B cell (primary cell): Measurements from ENCODE around the gene CORO1C.

ENCODE experiments used
- EZH2 ChIP-seq: IDR thresholded peaks from 2 replicates; pipeline ENCODE4 v1.6.1; 2012; ENCODE audit warnings: borderline replicate concordance, low read depth, mild to moderate bottlenecking, moderate library complexity, low read length; ENCODE audit not compliant: insufficient read depth, poor library complexity, severe bottlenecking
- TF ChIP-seq, protein P1 (sequence below): fragments of 200-600 bp; IDR thresholded peaks from one replicate; pipeline ENCODE4 v1.8.0; 2022; ENCODE audit warnings: antibody characterized with exemption, mild to moderate bottlenecking

DNA sequence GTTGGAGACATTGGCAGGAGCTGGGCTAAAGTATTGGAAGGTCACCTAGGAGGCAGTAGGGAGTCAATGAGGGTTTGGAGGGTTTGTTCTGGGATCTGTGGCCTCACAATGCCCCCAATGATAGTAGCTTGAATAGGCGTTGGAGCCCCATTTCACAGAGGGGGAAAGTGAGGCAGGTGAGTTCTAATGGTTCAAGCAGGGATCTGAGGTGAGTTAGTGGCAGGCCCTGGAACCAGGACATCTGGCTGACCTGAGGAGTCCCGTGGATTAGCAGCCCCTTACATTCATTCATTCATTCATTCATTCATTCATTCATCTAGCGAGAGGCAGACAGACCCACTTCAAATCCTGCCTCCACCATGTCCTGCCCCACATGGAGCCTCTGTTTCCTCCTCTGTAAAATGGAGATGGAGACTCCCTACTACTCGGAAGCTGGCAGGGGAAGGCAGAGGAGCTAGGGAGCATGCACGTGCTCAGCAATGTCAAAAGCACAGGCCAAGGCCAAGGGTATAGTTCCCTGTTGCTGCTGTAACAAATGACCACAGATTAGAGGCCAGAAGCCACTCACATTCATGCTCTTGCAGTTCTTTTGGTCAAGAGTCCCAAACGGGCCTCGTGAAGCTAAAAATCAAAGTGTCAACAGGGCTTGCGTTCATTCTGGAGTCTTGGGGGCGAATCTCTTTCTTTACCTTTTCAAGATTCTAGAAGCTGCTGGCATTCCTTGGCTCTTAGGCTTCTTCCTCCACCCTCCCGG lies 131.2 kb downstream of the CORO1C start:
- TF ChIP-seq, protein P1, sequence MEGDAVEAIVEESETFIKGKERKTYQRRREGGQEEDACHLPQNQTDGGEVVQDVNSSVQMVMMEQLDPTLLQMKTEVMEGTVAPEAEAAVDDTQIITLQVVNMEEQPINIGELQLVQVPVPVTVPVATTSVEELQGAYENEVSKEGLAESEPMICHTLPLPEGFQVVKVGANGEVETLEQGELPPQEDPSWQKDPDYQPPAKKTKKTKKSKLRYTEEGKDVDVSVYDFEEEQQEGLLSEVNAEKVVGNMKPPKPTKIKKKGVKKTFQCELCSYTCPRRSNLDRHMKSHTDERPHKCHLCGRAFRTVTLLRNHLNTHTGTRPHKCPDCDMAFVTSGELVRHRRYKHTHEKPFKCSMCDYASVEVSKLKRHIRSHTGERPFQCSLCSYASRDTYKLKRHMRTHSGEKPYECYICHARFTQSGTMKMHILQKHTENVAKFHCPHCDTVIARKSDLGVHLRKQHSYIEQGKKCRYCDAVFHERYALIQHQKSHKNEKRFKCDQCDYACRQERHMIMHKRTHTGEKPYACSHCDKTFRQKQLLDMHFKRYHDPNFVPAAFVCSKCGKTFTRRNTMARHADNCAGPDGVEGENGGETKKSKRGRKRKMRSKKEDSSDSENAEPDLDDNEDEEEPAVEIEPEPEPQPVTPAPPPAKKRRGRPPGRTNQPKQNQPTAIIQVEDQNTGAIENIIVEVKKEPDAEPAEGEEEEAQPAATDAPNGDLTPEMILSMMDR = no peak
- no peak for TF ChIP-seq EZH2
